GM12865 (cell line): ENCODE results near the gene SERPINB1.
"Not testable (repeated sequence)": the region's sequence is repeated elsewhere in the genome, so short reads cannot be mapped to it uniquely, and the experiment has no call there.

Experiments used
- DNase-seq: peaks from one replicate; pipeline ENCODE4 v3.0.0; 2010; ENCODE audit warnings: low read depth
- H3K4me3 ChIP-seq: 2 replicates; pipeline ENCODE4 v1.5.1; 2011; ENCODE audit warnings: mild to moderate bottlenecking, low read depth, low read length, control low read depth
- TF ChIP-seq, protein P1 (sequence below): IDR thresholded peaks from 2 replicates; pipeline ENCODE4 v1.5.1; 2011; ENCODE audit warnings: low read length, control low read depth, low read depth, inconsistent platforms; ENCODE audit not compliant: insufficient read depth; ENCODE audit errors: missing control alignments

Gene SERPINB1

GRCh38 chr6:2859185-2859700 is 17.6 kb upstream of the SERPINB1 start:
- DNase-seq: no peak
- peak overlapping the region; percentile 61 for H3K4me3 ChIP-seq
- TF ChIP-seq, protein P1, sequence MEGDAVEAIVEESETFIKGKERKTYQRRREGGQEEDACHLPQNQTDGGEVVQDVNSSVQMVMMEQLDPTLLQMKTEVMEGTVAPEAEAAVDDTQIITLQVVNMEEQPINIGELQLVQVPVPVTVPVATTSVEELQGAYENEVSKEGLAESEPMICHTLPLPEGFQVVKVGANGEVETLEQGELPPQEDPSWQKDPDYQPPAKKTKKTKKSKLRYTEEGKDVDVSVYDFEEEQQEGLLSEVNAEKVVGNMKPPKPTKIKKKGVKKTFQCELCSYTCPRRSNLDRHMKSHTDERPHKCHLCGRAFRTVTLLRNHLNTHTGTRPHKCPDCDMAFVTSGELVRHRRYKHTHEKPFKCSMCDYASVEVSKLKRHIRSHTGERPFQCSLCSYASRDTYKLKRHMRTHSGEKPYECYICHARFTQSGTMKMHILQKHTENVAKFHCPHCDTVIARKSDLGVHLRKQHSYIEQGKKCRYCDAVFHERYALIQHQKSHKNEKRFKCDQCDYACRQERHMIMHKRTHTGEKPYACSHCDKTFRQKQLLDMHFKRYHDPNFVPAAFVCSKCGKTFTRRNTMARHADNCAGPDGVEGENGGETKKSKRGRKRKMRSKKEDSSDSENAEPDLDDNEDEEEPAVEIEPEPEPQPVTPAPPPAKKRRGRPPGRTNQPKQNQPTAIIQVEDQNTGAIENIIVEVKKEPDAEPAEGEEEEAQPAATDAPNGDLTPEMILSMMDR: no peak

GRCh38 chr6:2857580-2858337 is 16.1 kb upstream of the SERPINB1 start:
- peak; percentile 94 for DNase-seq
- H3K4me3 ChIP-seq: peak overlapping the region; percentile 61
- TF ChIP-seq, protein P1: no peak

DNA sequence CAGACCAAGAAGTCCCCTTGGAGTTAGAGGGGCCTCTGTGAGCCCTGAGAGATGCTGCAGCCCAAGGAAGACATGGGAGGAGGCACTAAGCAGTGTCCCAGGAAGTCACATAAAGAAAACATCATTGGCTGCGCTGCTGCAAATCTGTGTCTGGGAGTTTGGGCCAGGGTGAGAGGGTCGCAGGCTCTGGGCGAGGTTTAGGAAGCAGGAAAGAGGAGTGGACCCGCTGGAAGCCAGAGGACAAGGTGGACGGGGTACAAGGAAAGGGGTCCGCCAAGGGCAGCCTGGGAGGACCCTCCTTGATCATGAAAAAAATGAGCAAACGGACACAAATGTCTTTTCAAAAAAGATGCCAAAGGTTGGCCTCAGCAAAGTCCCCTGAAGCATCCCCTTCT is 15.5 kb upstream of the SERPINB1 start:
- H3K4me3 ChIP-seq: peak overlapping the region; percentile 61
- TF ChIP-seq, protein P1: no peak
- DNase-seq: no peak

DNA sequence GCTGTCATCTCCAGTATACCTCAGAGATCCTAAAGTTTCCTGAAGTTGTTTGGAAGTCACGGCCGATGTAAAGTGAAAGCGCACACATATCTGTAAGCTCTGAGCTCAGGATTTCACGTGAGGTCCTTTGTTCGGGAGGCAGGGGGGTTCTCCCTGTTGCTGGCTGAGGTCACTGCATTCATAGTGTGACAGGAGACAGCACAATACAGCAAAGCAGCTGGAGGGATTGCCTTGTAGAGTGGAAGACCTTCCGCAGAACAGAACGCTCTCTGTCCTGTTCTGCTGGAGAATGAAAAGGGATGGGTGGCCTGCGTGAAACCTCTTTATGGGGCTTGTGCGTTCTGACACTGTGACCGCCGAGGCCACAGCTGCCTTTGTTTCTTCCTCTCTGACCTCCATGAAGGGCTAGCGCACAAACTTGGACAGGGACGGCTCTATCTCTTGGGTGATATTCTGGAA is 13.4 kb upstream of the SERPINB1 start:
- DNase-seq: peak; percentile 67
- TF ChIP-seq, protein P1: no peak
- H3K4me3 ChIP-seq: peak overlapping the region; percentile 44

GRCh38 chr6:2854396-2854982 is 12.8 kb upstream of the SERPINB1 start:
- peak overlapping the region; percentile 44 for H3K4me3 ChIP-seq
- peak; percentile 59 for DNase-seq
- TF ChIP-seq, protein P1: no peak

DNA sequence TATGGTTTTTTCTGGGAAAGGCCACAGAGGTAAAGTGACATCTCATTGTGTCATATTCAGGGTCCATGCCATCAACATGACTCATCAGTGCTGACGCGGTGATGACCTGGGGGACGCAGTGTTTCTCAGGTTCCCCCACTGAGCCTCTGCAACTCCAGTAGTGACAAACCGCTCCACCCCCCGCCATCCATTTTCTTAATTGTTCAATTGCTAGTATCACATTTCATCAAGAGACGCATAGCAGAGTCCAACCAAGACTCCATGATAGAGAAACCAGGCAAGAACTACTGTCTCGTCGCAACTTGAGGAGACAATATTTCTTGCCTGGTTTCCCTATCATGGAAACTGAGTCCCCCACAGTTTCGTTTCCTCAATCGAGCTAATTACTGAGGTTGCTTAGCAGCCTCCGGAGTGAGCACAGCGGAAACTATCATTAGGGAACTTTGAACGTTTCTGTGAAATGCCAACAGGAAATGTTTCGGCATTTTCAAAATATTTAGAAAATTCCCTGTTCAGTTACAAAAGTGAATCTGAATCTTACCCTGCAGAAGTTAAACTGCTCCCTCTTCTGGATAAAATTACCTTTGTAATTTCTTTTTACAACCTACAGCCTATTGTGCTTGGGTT is 12.2 kb upstream of the SERPINB1 start:
- peak; percentile 84 for DNase-seq
- TF ChIP-seq, protein P1: no peak
- peak overlapping the region; percentile 44 for H3K4me3 ChIP-seq

DNA sequence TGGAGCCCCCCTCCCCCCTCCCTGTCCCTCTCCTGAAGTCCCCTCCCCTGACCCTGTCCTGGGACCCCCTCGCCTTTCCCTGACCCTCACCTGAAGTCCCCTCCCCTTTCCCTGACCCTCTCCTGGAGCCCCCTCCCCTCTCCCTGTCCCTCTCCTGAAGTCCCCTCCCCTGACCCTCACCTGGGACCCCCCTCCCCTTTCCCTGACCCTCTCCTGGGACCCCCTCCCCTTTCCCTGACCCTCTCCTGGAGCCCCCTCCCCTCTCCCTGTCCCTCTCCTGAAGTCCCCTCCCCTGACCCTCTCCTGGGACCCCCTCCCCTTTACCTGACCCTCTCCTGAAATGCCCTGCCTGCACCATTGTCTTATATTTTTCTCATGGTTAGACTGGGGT is 11.7 kb upstream of the SERPINB1 start:
- not testable (repeated sequence) for H3K4me3 ChIP-seq, DNase-seq
